Muscle of back (tissue), 11 donors: Measurements from ENCODE around the gene NEMF. TPM values are rescaled to one million over a fixed set of nuclear protein-coding genes. Genes with fewer than 3 reads are reported as not detected.
A peak's percentile ranks its signal among the peaks of the same experiment; 100 is the strongest.
"Not testable (repeated sequence)": the region's sequence is repeated elsewhere in the genome, so short reads cannot be mapped to it uniquely, and the experiment has no call there.

ENCODE experiments used
- DNase-seq, 3 donors: peaks; one replicate each; pipeline versions ENCODE4 v3.0.0 to v3.0.0-alpha.2; 2013
- polyA plus RNA-seq, 10 donors: library from polyadenylated mRNA; unstranded; fragments of 120-200 nt; gene quantifications; one replicate each; pipeline ENCODE4 v1.2.1, GENCODE V29; 2013; ENCODE audit not compliant: insufficient read length in 10 of 10

The NEMF gene
- polyA plus RNA-seq, 10 donors, result 37.4 to 61.2 (median 51.9) TPM

- peak in 1 of 3 donors; percentile 2 for DNase-seq
These were observed 85.7 kb downstream of the NEMF start for GRCh38 chr14:49766839-49767238.

- DNase-seq, result no peak
These were observed 90.6 kb downstream of the NEMF start for GRCh38 chr14:49761839-49762551.

GRCh38 chr14:49755378-49755777 lies 97.2 kb downstream of the NEMF start:
- no peak for DNase-seq

GRCh38 chr14:49754570-49755097 lies 98.0 kb downstream of the NEMF start:
- no peak for DNase-seq

- DNase-seq, result not testable (repeated sequence)
These were observed 106.1 kb downstream of the NEMF start for GRCh38 chr14:49746476-49746875.

GRCh38 chr14:49745191-49745590 lies 107.4 kb downstream of the NEMF start:
- no peak for DNase-seq

GRCh38 chr14:49735669-49736068 lies 116.9 kb downstream of the NEMF start:
- DNase-seq, result not testable (repeated sequence)

GRCh38 chr14:49733836-49734235 lies 118.8 kb downstream of the NEMF start:
- DNase-seq, result peak in 1 of 3 donors; percentile 27

- DNase-seq, result no peak
These were observed 119.7 kb downstream of the NEMF start for GRCh38 chr14:49732896-49733295.

Other genes with a start within 250 kb of the NEMF start
- 100 to 1,000 TPM; 148 to 232 (median 175) TPM for gene RPL36AL, start 232.2 kb downstream of the NEMF start, polyA plus RNA-seq
- gene MGAT2, start 232.0 kb downstream of the NEMF start, polyA plus RNA-seq, result 10 to 100 TPM in 8 of 10 donors, 1 to 10 TPM in 2; 7.6 to 31.5 (median 13.1) TPM
- gene DNAAF2, start 217.5 kb downstream of the NEMF start, polyA plus RNA-seq, result 1 to 10 TPM; 7.2 to 9.8 (median 7.8) TPM
- gene POLE2, start 164.6 kb downstream of the NEMF start, polyA plus RNA-seq, result 10 to 100 TPM in 4 of 10 donors, 1 to 10 TPM in 6; 4.3 to 14.8 (median 8.5) TPM
- 1 to 10 TPM; 3.2 to 7.7 (median 4.7) TPM for gene KLHDC1, start 159.7 kb downstream of the NEMF start, polyA plus RNA-seq
- 10 to 100 TPM; 64.3 to 76.7 (median 70.4) TPM for gene KLHDC2, start 84.6 kb downstream of the NEMF start, polyA plus RNA-seq
- gene ARF6, start 40.3 kb upstream of the NEMF start, polyA plus RNA-seq, result 10 to 100 TPM; 30.7 to 46.7 (median 35.7) TPM